PFSK-1 (cell line): ENCODE results near the gene CDK5R2.

Experiments
- POLR2AphosphoS5 ChIP-seq: IDR thresholded peaks from 2 replicates; pipeline ENCODE4 v1.6.1; 2012; ENCODE audit warnings: low read depth, mild to moderate bottlenecking, control low read depth, low read length, moderate library complexity
- SIN3A ChIP-seq: IDR thresholded peaks from 2 replicates; pipeline ENCODE4 v1.6.1; 2012; ENCODE audit warnings: mild to moderate bottlenecking, low read length, moderate library complexity, borderline replicate concordance; ENCODE audit not compliant: insufficient read depth
- TAF1 ChIP-seq: IDR thresholded peaks from 2 replicates; pipeline ENCODE4 v1.6.1; 2012; ENCODE audit warnings: low read length, control low read depth, borderline replicate concordance; ENCODE audit not compliant: insufficient read depth

DNA sequence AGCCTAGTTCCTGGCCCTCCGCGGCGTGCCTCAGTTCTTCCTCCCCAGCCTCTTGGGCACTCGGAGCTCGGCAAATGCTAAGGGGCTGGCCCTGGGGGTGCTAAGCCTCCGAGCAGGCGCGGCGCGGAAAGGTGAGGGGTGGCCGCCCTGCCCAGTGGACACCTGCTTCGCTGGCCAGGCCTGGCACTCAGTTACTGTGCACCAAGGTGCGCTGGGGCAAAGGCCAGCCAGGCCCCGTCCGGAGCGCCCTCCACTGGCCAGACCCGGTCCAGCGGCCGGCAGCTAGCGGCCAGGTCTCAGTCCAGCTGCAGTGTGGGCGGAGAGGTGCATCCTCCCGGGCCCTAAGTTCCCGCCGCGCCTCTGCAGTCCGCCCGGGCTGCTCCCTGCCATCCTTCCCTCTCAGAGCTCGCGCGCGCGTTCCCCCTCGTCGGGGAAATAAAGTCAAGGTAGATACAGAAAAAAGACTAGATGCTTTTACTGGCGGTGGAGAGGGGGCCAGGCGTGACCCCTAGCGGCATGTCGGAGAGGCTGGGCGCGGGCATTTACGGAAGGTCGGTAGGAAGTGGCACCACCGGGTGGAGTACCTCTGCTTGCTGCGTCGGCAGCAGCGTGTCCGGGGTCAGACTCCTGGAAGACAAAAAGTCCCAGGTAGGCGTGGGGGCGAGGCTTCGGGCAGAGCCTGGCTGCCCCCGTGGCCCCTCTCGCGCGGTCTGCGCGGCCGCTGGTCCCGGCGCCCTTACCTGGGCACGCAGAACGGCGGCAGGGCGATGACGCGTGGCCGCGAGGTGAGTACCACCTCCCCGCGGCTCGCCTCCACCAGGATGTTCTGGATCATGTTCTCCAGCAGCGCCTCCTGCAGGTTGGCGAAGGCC, 43.2 kb downstream of the CDK5R2 start:
- TF ChIP-seq TAF1 (no peak), POLR2AphosphoS5 (no peak), SIN3A (no peak)
